ENCODE data around the gene CT47C1.

DNA sequence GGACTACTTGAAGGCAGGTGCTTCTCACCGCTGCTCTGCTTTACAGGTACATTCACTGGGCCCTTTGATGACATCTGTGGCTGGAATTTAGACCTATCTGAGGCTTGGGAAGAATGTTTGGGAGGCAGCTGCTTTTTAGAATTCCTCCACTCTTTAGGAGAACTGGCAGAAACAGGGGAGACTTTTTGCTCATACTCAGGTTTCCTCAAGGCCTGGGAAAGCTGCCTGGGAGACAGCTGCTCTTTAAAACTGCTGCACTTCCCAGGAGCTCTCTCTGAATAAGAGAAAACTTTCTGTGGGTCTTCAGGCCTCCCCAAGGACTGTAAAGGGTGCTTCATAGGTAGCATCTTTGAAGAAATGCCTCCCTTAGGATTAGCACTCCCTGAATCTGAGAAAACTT is 14.3 kb downstream of the CT47C1 start:
- TF ChIP-seq, protein P1, sequence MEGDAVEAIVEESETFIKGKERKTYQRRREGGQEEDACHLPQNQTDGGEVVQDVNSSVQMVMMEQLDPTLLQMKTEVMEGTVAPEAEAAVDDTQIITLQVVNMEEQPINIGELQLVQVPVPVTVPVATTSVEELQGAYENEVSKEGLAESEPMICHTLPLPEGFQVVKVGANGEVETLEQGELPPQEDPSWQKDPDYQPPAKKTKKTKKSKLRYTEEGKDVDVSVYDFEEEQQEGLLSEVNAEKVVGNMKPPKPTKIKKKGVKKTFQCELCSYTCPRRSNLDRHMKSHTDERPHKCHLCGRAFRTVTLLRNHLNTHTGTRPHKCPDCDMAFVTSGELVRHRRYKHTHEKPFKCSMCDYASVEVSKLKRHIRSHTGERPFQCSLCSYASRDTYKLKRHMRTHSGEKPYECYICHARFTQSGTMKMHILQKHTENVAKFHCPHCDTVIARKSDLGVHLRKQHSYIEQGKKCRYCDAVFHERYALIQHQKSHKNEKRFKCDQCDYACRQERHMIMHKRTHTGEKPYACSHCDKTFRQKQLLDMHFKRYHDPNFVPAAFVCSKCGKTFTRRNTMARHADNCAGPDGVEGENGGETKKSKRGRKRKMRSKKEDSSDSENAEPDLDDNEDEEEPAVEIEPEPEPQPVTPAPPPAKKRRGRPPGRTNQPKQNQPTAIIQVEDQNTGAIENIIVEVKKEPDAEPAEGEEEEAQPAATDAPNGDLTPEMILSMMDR (IDR thresholded peaks at IDR 0.05; ENCODE audit: control extremely low read depth in 1 of 3, insufficient read depth in 1 of 3, low read depth in 1 of 3, low read length in 3 of 3): no peak
- TF ChIP-seq RFX5 (IDR thresholded peaks at IDR 0.05; ENCODE audit: borderline replicate concordance, low read depth, low read length) (no peak), SP2 (IDR thresholded peaks at IDR 0.05; ENCODE audit: low read length) (no peak), RAD21 (IDR thresholded peaks at IDR 0.05 in 1 of 2, conservative IDR thresholded peaks at IDR 0.05 in 1 of 2; ENCODE audit: low read depth in 2 of 2, low read length in 2 of 2) (no peak), EP300 (IDR thresholded peaks at IDR 0.05; ENCODE audit: borderline replicate concordance in 1 of 2, low read depth in 2 of 2, low read length in 2 of 2) (no peak), CHD2 (IDR thresholded peaks at IDR 0.05; ENCODE audit: low read length) (no peak), SUZ12 (IDR thresholded peaks at IDR 0.05; ENCODE audit: low read length) (no peak), TAF1 (IDR thresholded peaks at IDR 0.05; ENCODE audit: low read depth, low read length) (no peak), SIN3A (conservative IDR thresholded peaks at IDR 0.05 in 1 of 2, IDR thresholded peaks at IDR 0.05 in 1 of 2; ENCODE audit: low read depth in 1 of 2, low read length in 2 of 2) (no peak), PHF8 (conservative IDR thresholded peaks at IDR 0.05; ENCODE audit: low read depth, low read length) (no peak)
- TF ChIP-seq, protein P2, sequence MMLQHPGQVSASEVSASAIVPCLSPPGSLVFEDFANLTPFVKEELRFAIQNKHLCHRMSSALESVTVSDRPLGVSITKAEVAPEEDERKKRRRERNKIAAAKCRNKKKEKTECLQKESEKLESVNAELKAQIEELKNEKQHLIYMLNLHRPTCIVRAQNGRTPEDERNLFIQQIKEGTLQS (IDR thresholded peaks at IDR 0.05; ENCODE audit: insufficient read depth, low read depth, low read length): no peak
- TF ChIP-seq, protein P3, sequence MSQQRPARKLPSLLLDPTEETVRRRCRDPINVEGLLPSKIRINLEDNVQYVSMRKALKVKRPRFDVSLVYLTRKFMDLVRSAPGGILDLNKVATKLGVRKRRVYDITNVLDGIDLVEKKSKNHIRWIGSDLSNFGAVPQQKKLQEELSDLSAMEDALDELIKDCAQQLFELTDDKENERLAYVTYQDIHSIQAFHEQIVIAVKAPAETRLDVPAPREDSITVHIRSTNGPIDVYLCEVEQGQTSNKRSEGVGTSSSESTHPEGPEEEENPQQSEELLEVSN (IDR thresholded peaks at IDR 0.05): no peak
